Measurements from ENCODE around the gene CDK5RAP1. TPM values are rescaled to one million over a fixed set of nuclear protein-coding genes. Genes with fewer than 3 reads are reported as not detected.
"Not testable (repeated sequence)": the region's sequence is repeated elsewhere in the genome, so short reads cannot be mapped to it uniquely, and the experiment has no call there.

CDK5RAP1 gene
- total RNA-seq, result 10 to 100 TPM; 43.4 to 45.6 TPM

GRCh38 chr20:33401184-33401920, at the start of gene CDK5RAP1:
Gene CDK5RAP1, minus strand, starts transcription at chr20:33401519. Its CDS starts 4,455 bp downstream, at chr20:33397064.
- CTCF ChIA-PET, result interaction anchor here (1.1 kb wide), 1 partner anchor 266 kb away, joined by 5 read pairs; no protein-coding TSS in a partner anchor
- POLR2A ChIA-PET, result interaction anchor here (0.6 kb wide), 1 partner anchor 331 kb away, joined by 5 read pairs; no protein-coding TSS in a partner anchor

GRCh38 chr20:33450867-33451266, 49.5 kb upstream of the CDK5RAP1 start:
- CTCF ChIA-PET, result no interaction called here
- POLR2A ChIA-PET, result no interaction called here

GRCh38 chr20:33445881-33446625, 44.7 kb upstream of the CDK5RAP1 start:
- ChIA-PET POLR2A (no interaction called here), CTCF (interaction anchor here (0.7 to 0.9 kb wide), 3 partner anchors 10 to 208 kb away, joined by 3 to 4 read pairs (median 3); no protein-coding TSS in a partner anchor)

- POLR2A ChIA-PET, result interaction anchor here (0.6 to 1.6 kb wide), 4 partner anchors 45 to 224 kb away, joined by 3 to 11 read pairs (median 4); partner anchors contain the start of gene CBFA2T2
- CTCF ChIA-PET, result interaction anchor here (0.6 to 3.1 kb wide), 7 partner anchors 8 to 700 kb away, joined by 3 to 16 read pairs (median 4); no protein-coding TSS in a partner anchor
Measured at GRCh38 chr20:33444797-33445560, 43.7 kb upstream of the CDK5RAP1 start.

GRCh38 chr20:33443512-33444239, 42.4 kb upstream of the CDK5RAP1 start, which contains the start of gene SNTA1:
Gene SNTA1, minus strand, starts transcription at chr20:33443763. Its CDS starts 143 bp downstream, at chr20:33443620.
- CTCF ChIA-PET, result interaction anchor here (0.6 to 3.1 kb wide), 6 partner anchors 13 to 225 kb away, joined by 3 to 16 read pairs (median 4); no protein-coding TSS in a partner anchor

GRCh38 chr20:33443006-33443511, 41.7 kb upstream of the CDK5RAP1 start:
- POLR2A ChIA-PET, result interaction anchor here (0.8 to 2.0 kb wide), 4 partner anchors 47 to 224 kb away, joined by 3 to 8 read pairs (median 5); partner anchors contain the start of genes ACTL10 and CBFA2T2
- CTCF ChIA-PET, result interaction anchor here (0.9 to 3.1 kb wide), 4 partner anchors 12 to 226 kb away, joined by 3 to 16 read pairs (median 4); no protein-coding TSS in a partner anchor

More at GRCh38 chr20:33443512-33444239, 42.4 kb upstream of the CDK5RAP1 start, which contains the start of gene SNTA1:
- POLR2A ChIA-PET, result interaction anchor here (0.7 to 2.0 kb wide), 5 partner anchors 47 to 225 kb away, joined by 3 to 8 read pairs (median 5); partner anchors contain the start of genes ACTL10 and CBFA2T2

GRCh38 chr20:33442136-33443005, 41.1 kb upstream of the CDK5RAP1 start:
- POLR2A ChIA-PET, result interaction anchor here (0.8 to 2.0 kb wide), 2 partner anchors 73 to 221 kb away, joined by 3 to 8 read pairs; no protein-coding TSS in a partner anchor
- CTCF ChIA-PET, result interaction anchor here (0.9 to 3.1 kb wide), 2 partner anchors 15 to 226 kb away, joined by 5 to 16 read pairs; no protein-coding TSS in a partner anchor

- POLR2A ChIA-PET, result no interaction called here
- CTCF ChIA-PET, result no interaction called here
Measured at GRCh38 chr20:33441142-33441955, 40.0 kb upstream of the CDK5RAP1 start.

GRCh38 chr20:33440562-33440961, 39.2 kb upstream of the CDK5RAP1 start:
- POLR2A ChIA-PET, CTCF ChIA-PET: not testable (repeated sequence)

GRCh38 chr20:33438481-33438880, 37.2 kb upstream of the CDK5RAP1 start:
- CTCF ChIA-PET, result no interaction called here

GRCh38 chr20:33437141-33437911, 36.0 kb upstream of the CDK5RAP1 start:
- ChIA-PET CTCF (no interaction called here), POLR2A (interaction anchor here (0.6 to 0.7 kb wide), 2 partner anchors 509 to 1814 kb away, joined by 5 to 7 read pairs; no protein-coding TSS in a partner anchor)

More at GRCh38 chr20:33438481-33438880, 37.2 kb upstream of the CDK5RAP1 start:
- POLR2A ChIA-PET, result no interaction called here

- POLR2A ChIA-PET, result no interaction called here
- CTCF ChIA-PET, result no interaction called here
Measured at GRCh38 chr20:33434434-33434833, 33.1 kb upstream of the CDK5RAP1 start.

- CTCF ChIA-PET, result no interaction called here
Measured at GRCh38 chr20:33433465-33434234, 32.3 kb upstream of the CDK5RAP1 start.

GRCh38 chr20:33431797-33432381, 30.6 kb upstream of the CDK5RAP1 start:
- POLR2A ChIA-PET, result no interaction called here
- CTCF ChIA-PET, result interaction anchor here (1.1 kb wide), 1 partner anchor 12 kb away, joined by 4 read pairs; the partner anchor contains the start of gene SNTA1

More at GRCh38 chr20:33433465-33434234, 32.3 kb upstream of the CDK5RAP1 start:
- POLR2A ChIA-PET, result no interaction called here

Measured in activated CD8-positive, alpha-beta memory T cell treated with anti-CD3 and anti-CD28 coated beads for 36 hours (primary cell).